K562 (cell line): ENCODE results near the gene UBE2L3. TPM values are rescaled to one million over a fixed set of nuclear protein-coding genes. Genes with fewer than 3 reads are reported as not detected.
A peak's percentile ranks its signal among the peaks of the same experiment; 100 is the strongest.

Experiments
- ATAC-seq: fragments of 200-7000 bp; cut with Tn5 transposase; 3 replicates; pipeline ENCODE4 v1.9.1; 2020; ENCODE audit warnings: moderate library complexity
- BruUV-seq: library from RNA; stranded (reverse); fragments of 400-500 nt; replicated peaks from 2 replicates; lab custom pipeline; 2021; lab: Mats Ljungman, UMichigan
- CTCF ChIA-PET: fragments of 300-600 bp; formaldehyde crosslinking; extraction: SDS; loops from one replicate; lab custom pipeline; 2021; ENCODE audit warnings: low intra/inter-chr PET ratio; lab: Yijun Ruan, JAX
- POLR2A ChIA-PET: fragments of 300-600, 350-650 bp; sonication (Branson Sonifier 250); formaldehyde crosslinking; extraction: SDS; loops from one replicate; lab custom pipeline; 2021; ENCODE audit warnings: antibody characterized with exemption, inconsistent platforms; lab: Yijun Ruan, JAX
- DNase-seq, 4 experiments: peaks; one replicate each; pipeline versions ENCODE4 v3.0.0 to v3.0.0-alpha.2; 2011 to 2018; ENCODE audit warnings: low spot score in 3 of 4, mixed read lengths in 3 of 4; ENCODE audit errors: extremely low read depth in 1 of 4
- FAIRE-seq: peaks from 2 replicates; lab custom pipeline; 2011; peaks lifted over from hg19 to GRCh38; lab: Jason Lieb, UNC
- H2AFZ ChIP-seq: 2 replicates; pipeline ENCODE4 v1.6.0; 2011; ENCODE audit warnings: low read depth, low read length, control low read depth, inconsistent platforms
- H3K27ac ChIP-seq: fragments of 200-600 bp; 3 replicates; pipeline ENCODE4 v1.8.0; 2011; ENCODE audit warnings: low read depth, mild to moderate bottlenecking, control low read depth, inconsistent platforms, low read length, moderate library complexity, mixed read lengths; ENCODE audit errors: extremely low read depth
- H3K27me3 ChIP-seq, 2 experiments: fragments of 300-600 bp in 1 of 2; 2 replicates in 1 of 2; 3 replicates in 1 of 2; pipeline versions ENCODE4 v1.6.0 to v1.8.0; 2011; ENCODE audit warnings: inconsistent platforms in 2 of 2, low read length in 2 of 2, mild to moderate bottlenecking in 1 of 2, mixed read lengths in 1 of 2, moderate library complexity in 1 of 2; ENCODE audit not compliant: control insufficient read depth in 2 of 2, insufficient read depth in 2 of 2
- H3K36me3 ChIP-seq: fragments of 300-600 bp; 3 replicates; pipeline ENCODE4 v1.8.0; 2011; ENCODE audit warnings: mild to moderate bottlenecking, low read length, inconsistent platforms; ENCODE audit not compliant: control insufficient read depth, insufficient read depth
- H3K4me1 ChIP-seq, 2 experiments: fragments of 200-600 bp in 1 of 2; replicated peaks in 1 of 2; 2 replicates in 1 of 2; 3 replicates in 1 of 2; pipeline versions ENCODE4 v1.5.1 to v1.8.0; 2011; ENCODE audit warnings: inconsistent platforms in 2 of 2, low read length in 2 of 2, mild to moderate bottlenecking in 1 of 2, mixed read lengths in 1 of 2, moderate library complexity in 1 of 2; ENCODE audit not compliant: control insufficient read depth in 2 of 2, insufficient read depth in 2 of 2
- H3K4me2 ChIP-seq: 2 replicates; pipeline ENCODE4 v1.6.1; 2011; ENCODE audit warnings: low read length, control low read depth, inconsistent platforms, mixed read lengths; ENCODE audit not compliant: insufficient read depth
- H3K4me3 ChIP-seq: fragments of 200-600 bp; sonication (generic), shearing (Covaris generic); 2 replicates; pipeline ENCODE4 v1.5.1; 2016; ENCODE audit warnings: control low read depth, inconsistent platforms
- H3K79me2 ChIP-seq: fragments of 200-600 bp; 3 replicates; pipeline ENCODE4 v1.8.0; 2011; ENCODE audit warnings: low read length, inconsistent platforms; ENCODE audit not compliant: control insufficient read depth, insufficient read depth
- H3K9ac ChIP-seq, 2 experiments: 2 replicates each; pipeline versions ENCODE4 v1.6.0 to v1.6.1; 2011; ENCODE audit warnings: low read depth in 2 of 2, low read length in 2 of 2, control low read depth in 1 of 2, inconsistent platforms in 1 of 2, mild to moderate bottlenecking in 1 of 2, mixed read lengths in 1 of 2; ENCODE audit not compliant: insufficient read depth in 1 of 2
- H3K9me1 ChIP-seq: one replicate; pipeline ENCODE4 v1.6.0; 2011; ENCODE audit warnings: inconsistent platforms, mild to moderate bottlenecking, low read length, moderate library complexity; ENCODE audit not compliant: control insufficient read depth, insufficient read depth
- H3K9me3 ChIP-seq: replicated peaks from 2 replicates; pipeline ENCODE4 v1.5.1; 2011; ENCODE audit warnings: low read depth, low read length, inconsistent platforms; ENCODE audit not compliant: control insufficient read depth, insufficient read depth
- H4K20me1 ChIP-seq: replicated peaks from 2 replicates; pipeline ENCODE4 v1.6.1; 2011; ENCODE audit warnings: low read length, inconsistent platforms, mixed read lengths; ENCODE audit not compliant: control insufficient read depth, insufficient read depth
- BDP1 ChIP-seq: IDR thresholded peaks from 3 replicates; pipeline ENCODE4 v1.6.1; 2011; ENCODE audit not compliant: insufficient read length, insufficient read depth
- MED1 ChIP-seq: sonication (generic); formaldehyde crosslinking; IDR thresholded peaks from 2 replicates; pipeline ENCODE4 v1.8.1; 2023; ENCODE audit warnings: missing genetic modification reagents, borderline replicate concordance
- MLX ChIP-seq, 2 experiments: fragments of 450-650 bp in 1 of 2; sonication (generic) in 1 of 2; formaldehyde crosslinking; conservative IDR thresholded peaks; 2 replicates each; pipeline versions ENCODE4 v1.4.0 to v1.8.1; 2020 to 2022; ENCODE audit warnings: mild to moderate bottlenecking in 1 of 2, missing genetic modification reagents in 1 of 2
- SMARCA5 ChIP-seq: fragments of 450-650 bp; IDR thresholded peaks from 2 replicates; pipeline ENCODE4 v1.6.1; 2016
- SMC3 ChIP-seq: conservative IDR thresholded peaks from 2 replicates; pipeline ENCODE4 v1.6.1; 2011; ENCODE audit warnings: low read depth, low read length, improper control_type of control experiment; ENCODE audit not compliant: insufficient read depth
- SNIP1 ChIP-seq: fragments of 450-650 bp; IDR thresholded peaks from 2 replicates; pipeline ENCODE4 v1.7.1; 2017; ENCODE audit warnings: low read depth, mild to moderate bottlenecking
- SP2 ChIP-seq: IDR thresholded peaks from 2 replicates; pipeline ENCODE4 v1.6.1; 2011; ENCODE audit warnings: mild to moderate bottlenecking, low read depth, low read length, moderate library complexity; ENCODE audit not compliant: poor library complexity, severe bottlenecking; ENCODE audit errors: extremely low read depth
- ZNF165 ChIP-seq: fragments of 250-450 bp; sonication (Bioruptor Pico); IDR thresholded peaks from 2 replicates; pipeline ENCODE4 v1.4.0; 2020; ENCODE audit warnings: borderline replicate concordance
- ZNF263 ChIP-seq: sonication (generic); formaldehyde crosslinking; IDR thresholded peaks from 2 replicates; pipeline ENCODE4 v1.8.0; 2022; ENCODE audit warnings: mild to moderate bottlenecking, missing genetic modification reagents, borderline replicate concordance
- ZNF324 ChIP-seq: fragments of 250-450 bp; sonication (Bioruptor Pico); IDR thresholded peaks from 2 replicates; pipeline ENCODE4 v1.4.0; 2020; ENCODE audit warnings: mild to moderate bottlenecking
- ZNF57 ChIP-seq: fragments of 450-650 bp; formaldehyde crosslinking; IDR thresholded peaks from 2 replicates; pipeline ENCODE4 v1.4.0; 2020; ENCODE audit warnings: mild to moderate bottlenecking, moderate library complexity
- WGBS: fragments of 100-300 bp; shearing (Covaris generic); methylation state at CpG from one replicate; pipeline ENCODE4 v1.1.6; 2016; ENCODE audit warnings: low coverage, mixed read lengths; ENCODE audit not compliant: insufficient coverage; ENCODE audit errors: missing lambda C conversion rate; 5-methylcytosine and 5-hydroxymethylcytosine counted together
- in situ Hi-C: fragments of 300-500 bp; cut with MboI; formaldehyde crosslinking; loops from 4 replicates; pipeline ENCODE4 v1.15.0; 2018; ENCODE audit warnings: inconsistent platforms, mixed read lengths
- intact Hi-C: fragments of 100-400 bp; cut with micrococcal nuclease; formaldehyde crosslinking; loops from 2 replicates; pipeline ENCODE4 v1.14.2; 2022
- polyA plus RNA-seq, 8 experiments: library from polyadenylated mRNA; depleted of rRNA in 4 of 8; stranded (reverse) in 5 of 8; unstranded in 3 of 8; fragments of >200 nt; fragmentation: Nextera tagmentation in 2 of 8; fragmentation: Illumina TruSeq in 1 of 8; extraction: Ambion mirVana in 2 of 8; extraction: Trizol in 1 of 8; gene quantifications; 2 replicates each; pipeline versions ENCODE4 v1.2.1 to v1.2.3, GENCODE V29; 2011 to 2014; ENCODE audit warnings: inconsistent platforms in 1 of 8, missing spikeins in 1 of 8
- total RNA-seq, 7 experiments: library from RNA; depleted of rRNA in 6 of 7; stranded (reverse); fragments of >200 nt in 6 of 7; fragmentation: Illumina TruSeq in 2 of 7; extraction: Trizol in 2 of 7; gene quantifications; 2 replicates each; pipeline versions ENCODE4 v1.2.1 to v1.2.3, GENCODE V29; 2011 to 2021; ENCODE audit warnings: low replicate concordance in 1 of 7
- TF ChIP-seq, protein P1 (sequence below): fragments of 450-650 bp; formaldehyde crosslinking; IDR thresholded peaks from 2 replicates; pipeline ENCODE4 v1.4.0; 2020; ENCODE audit warnings: mild to moderate bottlenecking, moderate library complexity
- TF ChIP-seq, protein P2 (sequence below): fragments of 250-450 bp; sonication (Bioruptor Pico); IDR thresholded peaks from 2 replicates; pipeline ENCODE4 v1.4.0; 2020

Gene UBE2L3
- total and polyA plus RNA-seq, 9 of the 15 experiments (the other 6 are each of a cell fraction or from before 2014, with no cell fraction given) = 215 to 625 (median 285) TPM

DNA sequence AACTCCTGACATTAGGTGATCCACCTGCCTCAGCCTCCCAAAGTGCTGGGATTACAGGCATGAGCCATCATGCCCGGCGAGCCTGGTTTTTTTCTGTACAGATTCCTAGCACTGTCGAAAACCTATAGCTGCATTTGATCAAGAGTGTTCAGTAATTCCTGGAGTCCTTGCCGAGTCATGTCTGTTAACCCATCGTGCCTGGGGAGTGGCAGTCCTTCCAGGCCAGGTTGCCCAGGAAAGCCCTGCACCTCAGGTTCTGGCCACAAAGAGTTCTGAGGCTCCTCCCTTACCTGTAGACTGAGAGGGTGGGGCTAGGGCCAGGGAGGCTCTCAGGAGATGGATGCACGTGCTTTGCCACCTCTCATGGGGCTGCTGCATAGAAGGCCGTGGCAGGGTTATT lies 45.3 kb downstream of the UBE2L3 start (continued):
- TF ChIP-seq, protein P1, sequence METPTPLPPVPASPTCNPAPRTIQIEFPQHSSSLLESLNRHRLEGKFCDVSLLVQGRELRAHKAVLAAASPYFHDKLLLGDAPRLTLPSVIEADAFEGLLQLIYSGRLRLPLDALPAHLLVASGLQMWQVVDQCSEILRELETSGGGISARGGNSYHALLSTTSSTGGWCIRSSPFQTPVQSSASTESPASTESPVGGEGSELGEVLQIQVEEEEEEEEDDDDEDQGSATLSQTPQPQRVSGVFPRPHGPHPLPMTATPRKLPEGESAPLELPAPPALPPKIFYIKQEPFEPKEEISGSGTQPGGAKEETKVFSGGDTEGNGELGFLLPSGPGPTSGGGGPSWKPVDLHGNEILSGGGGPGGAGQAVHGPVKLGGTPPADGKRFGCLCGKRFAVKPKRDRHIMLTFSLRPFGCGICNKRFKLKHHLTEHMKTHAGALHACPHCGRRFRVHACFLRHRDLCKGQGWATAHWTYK (CRISPR knock-in tag) = no peak
- TF ChIP-seq SMC3 = 0 out of 2 replicates have a peak, but pooled peaks have one; percentile 17
- no peak for TF ChIP-seq ZNF57 (CRISPR knock-in tag)
- peak; percentile 23 for TF ChIP-seq SP2
- no peak for TF ChIP-seq SMARCA5

DNA sequence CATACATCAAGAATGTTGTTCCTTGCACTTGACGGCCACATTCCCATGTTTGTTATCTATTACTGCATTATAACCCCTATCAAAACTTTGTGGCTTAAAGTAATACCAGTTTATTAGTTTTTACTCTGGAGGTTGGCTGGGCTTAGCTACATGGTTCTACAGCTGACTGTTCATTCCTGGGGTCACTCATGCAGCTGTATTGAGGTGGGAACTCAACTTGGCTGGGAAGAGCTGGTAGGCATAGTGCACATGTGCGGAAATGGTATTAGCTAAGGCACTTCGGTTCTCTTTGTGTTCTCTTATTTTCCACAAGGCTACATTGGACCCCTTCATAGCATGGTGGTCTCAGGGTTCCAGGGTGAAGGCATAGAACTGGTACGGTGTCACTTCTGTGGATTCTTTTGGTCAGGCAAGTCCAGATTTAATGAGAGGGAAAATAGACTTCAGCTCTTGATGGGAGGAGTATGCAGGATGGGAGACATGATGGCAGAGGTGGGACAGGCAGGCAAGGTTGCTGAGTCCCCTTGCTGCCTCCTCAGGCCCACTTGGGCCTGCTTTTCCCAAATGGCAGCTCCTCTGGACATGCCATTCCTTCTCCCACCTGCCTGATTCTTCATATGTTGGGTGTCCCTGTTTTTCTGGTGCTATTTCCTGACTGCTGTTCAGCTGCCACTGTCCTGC lies 46.2 kb downstream of the UBE2L3 start:
- ChIA-PET POLR2A (interaction anchor here (0.6 to 76.8 kb wide), 4 partner anchors 5 to 105 kb away, joined by 3 to 4622 read pairs (median 2314); partner anchors contain the start of genes CCDC116, SDF2L1 and YDJC), CTCF (no interaction called here)
- H3K27me3 ChIP-seq = no peaks in the 10 kb centered on the region
- no peak overlapping the region for H3K9ac ChIP-seq
- H3K4me1 ChIP-seq = no peaks in the 10 kb centered on the region; a peak in 1 of 5 replicates
- no peak overlapping the region for H3K4me2 ChIP-seq
- H2AFZ ChIP-seq = no peak overlapping the region
- H3K9me1 ChIP-seq = no peaks in the 10 kb centered on the region
- no TSS peak for BruUV-seq
- H3K27ac ChIP-seq = no peak overlapping the region
- intact Hi-C loops (no loop called here), in situ Hi-C loops (no loop called here)
- H3K4me3 ChIP-seq = no peak overlapping the region
- H3K79me2 ChIP-seq = peaks cover 79% of the 10 kb centered on the region
- DNase-seq (no peak), ATAC-seq (no peak), FAIRE-seq (no peak)
- H3K9me3 ChIP-seq = no peaks in the 10 kb centered on the region
- WGBS = 61% methylated on average over 4 of the region's 4 CpGs
- peaks cover 85% of the 10 kb centered on the region for H3K36me3 ChIP-seq
- peaks cover 25% of the 10 kb centered on the region; the same call in 1 of the 2 replicates for H4K20me1 ChIP-seq
- TF ChIP-seq, protein P2, sequence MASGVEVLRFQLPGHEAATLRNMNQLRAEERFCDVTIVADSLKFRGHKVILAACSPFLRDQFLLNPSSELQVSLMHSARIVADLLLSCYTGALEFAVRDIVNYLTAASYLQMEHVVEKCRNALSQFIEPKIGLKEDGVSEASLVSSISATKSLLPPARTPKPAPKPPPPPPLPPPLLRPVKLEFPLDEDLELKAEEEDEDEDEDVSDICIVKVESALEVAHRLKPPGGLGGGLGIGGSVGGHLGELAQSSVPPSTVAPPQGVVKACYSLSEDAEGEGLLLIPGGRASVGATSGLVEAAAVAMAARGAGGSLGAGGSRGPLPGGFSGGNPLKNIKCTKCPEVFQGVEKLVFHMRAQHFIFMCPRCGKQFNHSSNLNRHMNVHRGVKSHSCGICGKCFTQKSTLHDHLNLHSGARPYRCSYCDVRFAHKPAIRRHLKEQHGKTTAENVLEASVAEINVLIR (CRISPR knock-in tag) = 0 out of 2 replicates have a peak, but pooled peaks have one; percentile 25
- TF ChIP-seq ZNF263 (CRISPR knock-in tag) (peak; percentile 28; the same call in 1 of the 2 replicates), ZNF324 (CRISPR knock-in tag) (0 out of 2 replicates have a peak, but pooled peaks have one; percentile 11), MED1 (CRISPR knock-in tag) (peak; percentile 60; the same call in 1 of the 2 replicates), MLX (CRISPR knock-in tag; conservative IDR thresholded peaks at IDR 0.05) (0 out of 4 replicates have a peak, but pooled peaks of 1 of the 2 experiments have one; percentile 30), ZNF165 (CRISPR knock-in tag) (no peak), SNIP1 (no peak), BDP1 (no peak)
